Endothelial cell of umbilical vein (primary cell): ENCODE results near the gene ZER1. TPM values are rescaled to one million over a fixed set of nuclear protein-coding genes. Genes with fewer than 3 reads are reported as not detected.

ENCODE experiments used
- BruUV-seq: library from RNA; stranded (reverse); fragments of 400-500 nt; replicated peaks from 2 replicates; lab custom pipeline; 2021; lab: Mats Ljungman, UMichigan
- CTCF ChIA-PET: fragments of 300-600, 350-600 bp; sonication (Branson Sonifier 250); formaldehyde crosslinking; loops from one replicate; lab custom pipeline; 2021; ENCODE audit warnings: antibody characterized with exemption, inconsistent platforms; lab: Charles Lee
- POLR2A ChIA-PET: fragments of 300-600, 350-600 bp; sonication (Branson Sonifier 250); formaldehyde crosslinking; loops from one replicate; lab custom pipeline; 2021; ENCODE audit warnings: antibody characterized with exemption, inconsistent platforms; lab: Charles Lee
- DNase-seq: peaks from one replicate; pipeline ENCODE4 v3.0.0-alpha.2; 2011; ENCODE audit warnings: low read depth, low spot score
- FAIRE-seq: peaks from 2 replicates; lab custom pipeline; 2011; peaks lifted over from hg19 to GRCh38; lab: Jason Lieb, UNC
- H2AFZ ChIP-seq: 2 replicates; pipeline ENCODE4 v1.6.0; 2012; ENCODE audit warnings: low read depth, low read length, control low read depth, inconsistent platforms
- H3K27ac ChIP-seq: 2 replicates; pipeline ENCODE4 v1.5.1; 2011; ENCODE audit warnings: low read depth, mild to moderate bottlenecking, control low read depth, low read length, moderate library complexity; ENCODE audit not compliant: insufficient read depth
- H3K27me3 ChIP-seq, 2 experiments: 2 replicates each; pipeline versions ENCODE4 v1.6.0 to v1.6.1; 2011; ENCODE audit warnings: low read length in 2 of 2, mixed read lengths in 1 of 2; ENCODE audit not compliant: control insufficient read depth in 2 of 2, insufficient read depth in 2 of 2
- H3K36me3 ChIP-seq, 2 experiments: 2 replicates in 1 of 2; 3 replicates in 1 of 2; pipeline ENCODE4 v1.5.1; 2011; ENCODE audit warnings: low read length in 2 of 2, mild to moderate bottlenecking in 1 of 2, moderate library complexity in 1 of 2; ENCODE audit not compliant: control insufficient read depth in 2 of 2, insufficient read depth in 2 of 2; ENCODE audit errors: extremely low read depth in 1 of 2
- H3K4me1 ChIP-seq: 3 replicates; pipeline ENCODE4 v1.5.1; 2011; ENCODE audit warnings: mild to moderate bottlenecking, low read length; ENCODE audit not compliant: control insufficient read depth, insufficient read depth; ENCODE audit errors: extremely low read depth
- H3K4me2 ChIP-seq: 2 replicates; pipeline ENCODE4 v1.6.1; 2011; ENCODE audit warnings: low read length, control low read depth, mixed read lengths; ENCODE audit not compliant: insufficient read depth
- H3K4me3 ChIP-seq, 3 experiments: fragments of 200-600 bp in 1 of 3; sonication (generic), shearing (Covaris generic) in 1 of 3; replicated peaks in 1 of 3; 2 replicates each; pipeline ENCODE4 v1.5.1; 2011 to 2016; ENCODE audit warnings: control low read depth in 3 of 3, low read length in 3 of 3, mild to moderate bottlenecking in 2 of 3, inconsistent platforms in 1 of 3, low read depth in 1 of 3, moderate library complexity in 1 of 3; ENCODE audit not compliant: insufficient read depth in 1 of 3
- H3K79me2 ChIP-seq: 2 replicates; pipeline ENCODE4 v1.6.0; 2012; ENCODE audit warnings: low read length, inconsistent platforms; ENCODE audit not compliant: control insufficient read depth, insufficient read depth
- H3K9ac ChIP-seq: replicated peaks from 2 replicates; pipeline ENCODE3; 2011; ENCODE audit warnings: low read length, control low read depth; ENCODE audit not compliant: insufficient read depth; ENCODE audit errors: extremely low read depth
- H3K9me1 ChIP-seq: replicated peaks from 3 replicates; pipeline ENCODE4 v1.6.0; 2011; ENCODE audit warnings: mild to moderate bottlenecking, low read length; ENCODE audit not compliant: control insufficient read depth, insufficient read depth; ENCODE audit errors: extremely low read depth
- H3K9me3 ChIP-seq: replicated peaks from 2 replicates; pipeline ENCODE4 v1.5.1; 2012; ENCODE audit warnings: low read length, inconsistent platforms; ENCODE audit not compliant: control insufficient read depth, insufficient read depth
- H4K20me1 ChIP-seq: replicated peaks from 2 replicates; pipeline ENCODE3; 2011; ENCODE audit warnings: mild to moderate bottlenecking, low read length; ENCODE audit not compliant: control insufficient read depth, insufficient read depth; ENCODE audit errors: extremely low read depth
- CTCF ChIP-seq, 2 donors: IDR thresholded peaks; 1 replicate in 1 of 2; 2 replicates in 1 of 2; pipeline ENCODE4 v1.5.1; 2011; ENCODE audit warnings: low read length in 2 of 2, mild to moderate bottlenecking in 2 of 2, moderate library complexity in 2 of 2, control low read depth in 1 of 2, inconsistent platforms in 1 of 2, low read depth in 1 of 2; ENCODE audit not compliant: insufficient read depth in 1 of 2; ENCODE audit errors: extremely low read depth in 1 of 2
- EZH2 ChIP-seq: IDR thresholded peaks from 2 replicates; pipeline ENCODE4 v1.6.1; 2012; ENCODE audit warnings: borderline replicate concordance, low read depth, mild to moderate bottlenecking, moderate library complexity, low read length, inconsistent platforms; ENCODE audit not compliant: severe bottlenecking
- FOS ChIP-seq: IDR thresholded peaks from 2 replicates; pipeline ENCODE4 v1.6.1; 2011; ENCODE audit warnings: mild to moderate bottlenecking, low read length, moderate library complexity, borderline replicate concordance; ENCODE audit not compliant: insufficient read depth
- GATA2 ChIP-seq: IDR thresholded peaks from 2 replicates; pipeline ENCODE4 v1.7.0; 2011; ENCODE audit warnings: low read depth, mild to moderate bottlenecking, moderate library complexity, mixed read lengths, low read length; ENCODE audit not compliant: insufficient read length, insufficient read depth
- JUN ChIP-seq: IDR thresholded peaks from 2 replicates; pipeline ENCODE4 v1.6.1; 2011; ENCODE audit warnings: borderline replicate concordance, low read depth; ENCODE audit not compliant: insufficient read length, insufficient read depth
- MAX ChIP-seq: IDR thresholded peaks from 2 replicates; pipeline ENCODE4 v1.6.1; 2011; ENCODE audit not compliant: insufficient read depth, insufficient read length
- MYC ChIP-seq: IDR thresholded peaks from one replicate; pipeline ENCODE4 v1.6.1; 2011; ENCODE audit warnings: mild to moderate bottlenecking, low read depth, low read length
- POLR2A ChIP-seq: IDR thresholded peaks from 2 replicates; pipeline ENCODE4 v1.6.1; 2012; ENCODE audit warnings: low read depth, mild to moderate bottlenecking, control low read depth, low read length
- POLR2AphosphoS5 ChIP-seq: IDR thresholded peaks from 2 replicates; pipeline ENCODE4 v1.6.1; 2012; ENCODE audit warnings: low read depth, mild to moderate bottlenecking, control low read depth, low read length, moderate library complexity; ENCODE audit not compliant: insufficient read depth
- dilution Hi-C: fragments of 300-500 bp; cut with MboI; formaldehyde crosslinking; loops from one replicate; pipeline ENCODE4 v1.15.0; 2019; ENCODE audit warnings: low sequenced_read_pairs; ENCODE audit not compliant: extremely low pct_ligation_motif_present
- intact Hi-C: fragments of 100-400 bp; cut with micrococcal nuclease; formaldehyde crosslinking; loops from one replicate; pipeline ENCODE4 v1.10.0; 2022
- polyA plus RNA-seq, 4 experiments: library from polyadenylated mRNA; depleted of rRNA in 3 of 4; stranded (reverse) in 3 of 4; unstranded in 1 of 4; fragments of >200 nt; gene quantifications; 2 replicates each; pipeline versions ENCODE4 v1.2.1 to v1.2.3, GENCODE V29; 2011 to 2012; ENCODE audit warnings: missing spikeins in 1 of 4
- total RNA-seq: library from RNA; stranded (reverse); gene quantifications from 2 replicates; pipeline ENCODE4 v1.2.3, GENCODE V29; 2021

The ZER1 gene
- total and polyA plus RNA-seq, 2 donors (not counting 3 experiments of a cell fraction or from before 2014, with no cell fraction given): 23.0 to 29.9 TPM

- no peaks in the 10 kb centered on the region for H3K9me1 ChIP-seq
- CTCF ChIA-PET: interaction anchor here (1.0 to 2.0 kb wide), 5 partner anchors 17 to 86 kb away, joined by 3 to 9 read pairs (median 5); partner anchors contain the start of genes ENDOG and PKN3
- H3K9ac ChIP-seq: peak overlapping the region; percentile 35
- peaks cover 7 to 18% of the 10 kb centered on the region in 2 experiments for H3K36me3 ChIP-seq
- H3K27me3 ChIP-seq: no peaks in the 10 kb centered on the region
- intact Hi-C loops (loop anchor here (1.0 to 5.0 kb wide), 4 partner anchors 15 to 241 kb away; partner anchors contain the start of genes ENDOG and SH3GLB2), dilution Hi-C loops (no loop called here)
- FAIRE-seq (no peak), DNase-seq (peak; percentile 25)
- peak overlapping the region; percentile 71 for H3K4me2 ChIP-seq
- POLR2A ChIA-PET: no interaction called here
- peak overlapping the region; percentile 56 for H2AFZ ChIP-seq
- H3K79me2 ChIP-seq: peaks cover 13% of the 10 kb centered on the region
- no peak overlapping the region for H3K27ac ChIP-seq
- H3K4me1 ChIP-seq: peaks cover 11% of the 10 kb centered on the region
- no peaks in the 10 kb centered on the region for H3K9me3 ChIP-seq
- peak overlapping the region; percentile 50 to 94 (median 77) for H3K4me3 ChIP-seq
- BruUV-seq: TSS peak; percentile 27
- H4K20me1 ChIP-seq: no peaks in the 10 kb centered on the region
- TF ChIP-seq EZH2 (no peak), MYC (no peak), FOS (no peak), CTCF (IDR thresholded peaks at IDR 0.05; ENCODE audit: extremely low read depth in 1 of 2, insufficient read depth in 1 of 2, low read depth in 1 of 2, low read length in 2 of 2) (no peak), POLR2A (no peak), GATA2 (no peak), POLR2AphosphoS5 (no peak), MAX (no peak), JUN (no peak)
These were observed 15.9 kb upstream of the ZER1 start for GRCh38 chr9:128787659-128788058.
